Measurements from ENCODE around the gene MYH9. TPM values are rescaled to one million over a fixed set of nuclear protein-coding genes. Genes with fewer than 3 reads are reported as not detected.

The MYH9 gene
- polyA plus RNA-seq, 1 experiment, result 338 TPM

GRCh38 chr22:36349726-36350125, 38.0 kb downstream of the MYH9 start:
- no peak for DNase-seq (ENCODE audit: low read depth, low spot score)
- POLR2A ChIA-PET, result no interaction called here
- Histone ChIP-seq H3K9me3 (ENCODE audit: control insufficient read depth, insufficient read depth, low read length) (peaks cover 5% of the 10 kb centered on the region; the same call in 1 of the 2 replicates), H3K27me3 (ENCODE audit: control insufficient read depth, insufficient read depth, low read length) (no peaks in the 10 kb centered on the region), H3K4me3 (ENCODE audit: low read depth, low read length) (no peak overlapping the region), H3K27ac (ENCODE audit: low read depth, low read length) (no peak overlapping the region)
- CTCF ChIA-PET, result no interaction called here
- no peak for TF ChIP-seq CTCF (IDR thresholded peaks at IDR 0.05; ENCODE audit: low read depth, low read length)

- no peaks in the 10 kb centered on the region for H3K27me3 ChIP-seq (ENCODE audit: control insufficient read depth, insufficient read depth, low read length)
- H3K9me3 ChIP-seq (ENCODE audit: control insufficient read depth, insufficient read depth, low read length), result peaks cover 5% of the 10 kb centered on the region; the same call in 1 of the 2 replicates
- H3K27ac ChIP-seq (ENCODE audit: low read depth, low read length), result peak overlapping the region; percentile 31
- TF ChIP-seq CTCF (IDR thresholded peaks at IDR 0.05; ENCODE audit: low read depth, low read length), result no peak
- ChIA-PET CTCF (no interaction called here), POLR2A (no interaction called here)
- no peak overlapping the region for H3K4me3 ChIP-seq (ENCODE audit: low read depth, low read length)
- DNase-seq (ENCODE audit: low read depth, low spot score), result no peak
Measured at GRCh38 chr22:36348760-36349159, 39.0 kb downstream of the MYH9 start.

GRCh38 chr22:36347094-36347493, 40.7 kb downstream of the MYH9 start:
- no peak overlapping the region for H3K27ac ChIP-seq (ENCODE audit: low read depth, low read length)
- no peak for DNase-seq (ENCODE audit: low read depth, low spot score)
- CTCF ChIA-PET, result no interaction called here
- H3K9me3 ChIP-seq (ENCODE audit: control insufficient read depth, insufficient read depth, low read length), result peaks cover 2% of the 10 kb centered on the region; the same call in 1 of the 2 replicates
- TF ChIP-seq CTCF (IDR thresholded peaks at IDR 0.05; ENCODE audit: low read depth, low read length), result no peak
- POLR2A ChIA-PET, result interaction anchor here (0.6 kb wide), 1 partner anchor 25 kb away, joined by 7 read pairs; no protein-coding TSS in a partner anchor
- H3K4me3 ChIP-seq (ENCODE audit: low read depth, low read length), result no peak overlapping the region
- H3K27me3 ChIP-seq (ENCODE audit: control insufficient read depth, insufficient read depth, low read length), result no peaks in the 10 kb centered on the region

GRCh38 chr22:36344106-36344827, 43.5 kb downstream of the MYH9 start:
- Histone ChIP-seq H3K27me3 (ENCODE audit: control insufficient read depth, insufficient read depth, low read length) (no peaks in the 10 kb centered on the region), H3K4me3 (ENCODE audit: low read depth, low read length) (no peak overlapping the region), H3K9me3 (ENCODE audit: control insufficient read depth, insufficient read depth, low read length) (no peaks in the 10 kb centered on the region; the same call in 1 of the 2 replicates), H3K27ac (ENCODE audit: low read depth, low read length) (peak overlapping the region; percentile 47)
- TF ChIP-seq CTCF (IDR thresholded peaks at IDR 0.05; ENCODE audit: low read depth, low read length), result no peak
- ChIA-PET CTCF (interaction anchor here (0.7 to 1.1 kb wide), 3 partner anchors 13 to 126 kb away, joined by 3 to 6 read pairs (median 5); no protein-coding TSS in a partner anchor), POLR2A (interaction anchor here (0.7 to 1.6 kb wide), 9 partner anchors 8 to 147 kb away, joined by 3 to 6 read pairs (median 5); no protein-coding TSS in a partner anchor)
- no peak for DNase-seq (ENCODE audit: low read depth, low spot score)

GRCh38 chr22:36343720-36344105, 44.1 kb downstream of the MYH9 start:
- Histone ChIP-seq H3K9me3 (ENCODE audit: control insufficient read depth, insufficient read depth, low read length) (no peaks in the 10 kb centered on the region; the same call in 1 of the 2 replicates), H3K4me3 (ENCODE audit: low read depth, low read length) (no peak overlapping the region), H3K27ac (ENCODE audit: low read depth, low read length) (peak overlapping the region; percentile 47), H3K27me3 (ENCODE audit: control insufficient read depth, insufficient read depth, low read length) (no peaks in the 10 kb centered on the region)
- ChIA-PET POLR2A (interaction anchor here (0.7 to 1.6 kb wide), 7 partner anchors 9 to 147 kb away, joined by 3 to 6 read pairs (median 4); no protein-coding TSS in a partner anchor), CTCF (interaction anchor here (0.7 to 1.1 kb wide), 3 partner anchors 12 to 127 kb away, joined by 3 to 6 read pairs (median 5); no protein-coding TSS in a partner anchor)
- DNase-seq (ENCODE audit: low read depth, low spot score), result no peak
- no peak for TF ChIP-seq CTCF (IDR thresholded peaks at IDR 0.05; ENCODE audit: low read depth, low read length)

Measured in AG04450 (cell line).